NT2/D1 (cell line): Measurements from ENCODE around the gene WDR70.

ENCODE experiments used
- SUZ12 ChIP-seq: IDR thresholded peaks from 2 replicates; pipeline ENCODE4 v1.6.1; 2011; ENCODE audit not compliant: insufficient read length, insufficient read depth; ENCODE audit errors: extremely low read depth
- YY1 ChIP-seq: IDR thresholded peaks from 2 replicates; pipeline ENCODE4 v1.6.1; 2011; ENCODE audit not compliant: insufficient read length, insufficient read depth

GRCh38 chr5:37428044-37428443, 48.9 kb downstream of the WDR70 start:
- no peak for TF ChIP-seq YY1
- TF ChIP-seq SUZ12 = no peak
